Lung (tissue), 12 donors: ENCODE measurements around the gene AEN. TPM values are rescaled to one million over a fixed set of nuclear protein-coding genes. Genes with fewer than 3 reads are reported as not detected.

Source experiments
- ATAC-seq: fragments of 200-7000 bp; cut with Tn5 transposase; one replicate; pipeline ENCODE4 v1.9.1; 2020; ENCODE audit warnings: moderate number of reproducible peaks; ENCODE audit not compliant: insufficient read depth, low FRiP score
- DNase-seq, 3 donors: peaks; one replicate each; pipeline ENCODE4 v3.0.0-alpha.2; 2013 to 2017
- H3K27ac ChIP-seq, 2 donors: one replicate each; pipeline ENCODE4 v1.5.1; 2013; ENCODE audit warnings: mild to moderate bottlenecking in 2 of 2, moderate library complexity in 2 of 2, control low read depth in 1 of 2, inconsistent platforms in 1 of 2, low read depth in 1 of 2, low read length in 1 of 2
- H3K27me3 ChIP-seq, 3 donors: one replicate each; pipeline ENCODE4 v1.5.1; 2013; ENCODE audit warnings: low read length in 2 of 3; ENCODE audit not compliant: control insufficient read depth in 3 of 3, insufficient read depth in 3 of 3
- H3K36me3 ChIP-seq, 4 donors: one replicate each; pipeline ENCODE4 v1.5.1; 2013; ENCODE audit warnings: low read length in 4 of 4, mild to moderate bottlenecking in 1 of 4, moderate library complexity in 1 of 4; ENCODE audit not compliant: control insufficient read depth in 4 of 4, insufficient read depth in 4 of 4
- H3K4me1 ChIP-seq, 5 donors: one replicate each; pipeline ENCODE4 v1.5.1; 2013; ENCODE audit warnings: low read length in 5 of 5, mild to moderate bottlenecking in 2 of 5, moderate library complexity in 1 of 5; ENCODE audit not compliant: control insufficient read depth in 5 of 5, insufficient read depth in 5 of 5
- H3K4me3 ChIP-seq: one replicate; pipeline ENCODE4 v1.5.1; 2013; ENCODE audit warnings: mild to moderate bottlenecking, control low read depth, moderate library complexity
- H3K9ac ChIP-seq, 2 donors: one replicate each; pipeline ENCODE4 v1.5.1; 2013; ENCODE audit warnings: low read length in 2 of 2, control low read depth in 1 of 2; ENCODE audit not compliant: insufficient read depth in 1 of 2
- H3K9me3 ChIP-seq, 4 donors: one replicate each; pipeline ENCODE4 v1.5.1; 2013; ENCODE audit warnings: low read length in 3 of 4, mild to moderate bottlenecking in 1 of 4, moderate library complexity in 1 of 4; ENCODE audit not compliant: control insufficient read depth in 4 of 4, insufficient read depth in 3 of 4
- CTCF ChIP-seq: IDR thresholded peaks from 2 replicates; pipeline ENCODE4 v1.5.1; 2012; ENCODE audit warnings: mild to moderate bottlenecking; ENCODE audit errors: control extremely low read depth, extremely low read depth
- WGBS, 2 donors: extraction: QIAGEN DNeasy Blood & Tissue Kit; methylation state at CpG; one replicate each; pipeline ENCODE4 v1.1.7; 2013; 5-methylcytosine and 5-hydroxymethylcytosine counted together
- polyA plus RNA-seq, 2 donors: library from polyadenylated mRNA; stranded (reverse); fragments of 200-250 nt; gene quantifications; one replicate each; pipeline ENCODE4 v1.2.1, GENCODE V29; 2013
- total RNA-seq, 2 donors: library from RNA; depleted of rRNA in 1 of 2; stranded (reverse); fragments of >200 nt in 1 of 2; gene quantifications; one replicate each; pipeline ENCODE4 v1.2.1, GENCODE V29; 2014 to 2021
- donor health status: control.
- donor health status: control.
- donor health status: Bipolar disorder and iron deficiency.
- donor health status: healthy.
- donor health status: DM: yes; HTN: yes; CAD: no.

The AEN gene
- total and polyA plus RNA-seq, 4 donors, result 4.2 to 15.4 (median 13.4) TPM

- Histone ChIP-seq H3K9me3 (no peaks in the 10 kb centered on the region), H3K9ac (no peak overlapping the region), H3K36me3 (no peaks in the 10 kb centered on the region), H3K27ac (no peak overlapping the region), H3K4me1 (peaks cover 0 to 14% (median 5%) of the 10 kb centered on the region in 5 donors), H3K4me3 (no peak overlapping the region), H3K27me3 (peaks cover 0 to 6% (median 0%) of the 10 kb centered on the region in 3 donors)
- TF ChIP-seq CTCF, result no peak
- 67 to 72% methylated on average over 1 of the region's 1 CpG for WGBS, 2 donors
- ATAC-seq (no peak), DNase-seq (no peak)
These were observed 3.4 kb upstream of the AEN start for GRCh38 chr15:88617790-88618189.

- no peak overlapping the region for H3K27ac ChIP-seq
- H3K9ac ChIP-seq, result no peak overlapping the region
- peaks cover 0 to 4% (median 0%) of the 10 kb centered on the region in 3 donors for H3K27me3 ChIP-seq
- H3K4me1 ChIP-seq, result peaks cover 0 to 14% (median 6%) of the 10 kb centered on the region in 5 donors
- no peaks in the 10 kb centered on the region for H3K36me3 ChIP-seq
- no peak for DNase-seq
- TF ChIP-seq CTCF, result no peak
- no peak for ATAC-seq
- no peaks in the 10 kb centered on the region for H3K9me3 ChIP-seq
- H3K4me3 ChIP-seq, result no peak overlapping the region
These were observed 2.5 kb upstream of the AEN start for GRCh38 chr15:88618686-88619085.

DNA sequence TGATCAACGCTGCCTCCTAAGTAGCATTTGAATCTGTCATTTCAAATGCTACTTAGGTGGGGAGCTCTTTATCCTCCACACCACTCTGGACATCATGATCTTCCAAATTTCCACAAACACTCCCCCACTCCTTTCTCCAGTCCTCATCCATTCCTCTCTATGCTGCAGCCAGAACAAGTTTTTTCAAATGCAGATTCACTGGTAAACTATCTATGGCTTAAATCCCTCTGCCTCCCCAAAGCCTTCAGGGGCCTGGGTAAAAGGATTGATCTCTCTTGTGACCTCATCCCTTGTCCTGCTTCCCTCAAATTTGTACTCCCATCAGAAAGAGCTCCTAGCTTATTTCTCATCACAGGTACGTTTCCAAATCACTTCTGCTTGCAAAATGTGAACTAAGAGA, 1.3 kb upstream of the AEN start:
- peaks cover 3 to 17% (median 9%) of the 10 kb centered on the region in 5 donors for H3K4me1 ChIP-seq
- no peak for DNase-seq
- H3K27ac ChIP-seq, result no peak overlapping the region
- H3K36me3 ChIP-seq, result peaks cover 0 to 1% (median 0%) of the 10 kb centered on the region in 4 donors
- no peak for ATAC-seq
- WGBS, 2 donors, result 84 to 85% methylated on average over 2 of the region's 2 CpGs
- no peak for TF ChIP-seq CTCF
- H3K4me3 ChIP-seq, result no peak overlapping the region
- no peak overlapping the region for H3K9ac ChIP-seq
- no peaks in the 10 kb centered on the region for H3K27me3 ChIP-seq
- no peaks in the 10 kb centered on the region for H3K9me3 ChIP-seq
